ENCODE measurements around the gene EEF1AKMT2.

Gene EEF1AKMT2

GRCh38 chr10:124717911-124718741, 73.6 kb downstream of the EEF1AKMT2 start:
- peak; percentile 80 for DNase-seq

DNA sequence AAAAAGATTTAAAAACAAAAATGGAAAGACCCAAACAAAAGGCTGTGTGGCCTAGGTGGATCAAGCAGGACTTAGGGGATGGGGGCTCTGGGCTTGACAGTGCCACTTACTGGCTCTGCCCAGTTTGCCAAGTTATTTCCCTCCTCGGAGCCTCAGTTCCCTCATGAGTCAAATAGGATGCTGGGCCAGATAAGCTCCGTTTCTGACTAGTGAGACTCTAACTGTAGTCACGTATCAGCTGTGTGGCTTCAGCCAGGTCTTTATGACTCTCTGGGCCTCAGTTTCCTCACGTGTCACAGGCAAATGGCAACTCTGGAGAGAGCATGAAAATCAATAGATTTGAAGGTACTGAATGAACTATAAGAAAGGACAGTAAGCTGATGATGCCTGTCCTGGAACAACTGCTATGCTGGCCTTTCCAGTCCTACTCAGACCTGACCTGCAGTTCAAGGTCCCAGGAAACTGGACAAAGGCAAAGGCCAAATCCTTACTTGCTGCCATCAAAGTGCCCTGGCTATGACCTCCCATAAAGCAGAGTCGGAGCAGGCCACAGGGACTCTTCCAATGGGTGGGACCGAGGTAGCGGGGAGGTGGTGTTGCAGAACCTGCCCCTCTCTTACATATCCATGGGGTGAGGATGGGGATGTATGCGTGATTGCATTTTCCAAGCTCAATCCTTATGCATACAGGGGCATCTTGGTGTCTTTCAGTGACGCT, 74.5 kb downstream of the EEF1AKMT2 start:
- DNase-seq, result no peak

- no peak for DNase-seq
Observed at GRCh38 chr10:124716369-124716768, 75.3 kb downstream of the EEF1AKMT2 start.

GRCh38 chr10:124715439-124715838, 76.2 kb downstream of the EEF1AKMT2 start:
- no peak for DNase-seq

DNA sequence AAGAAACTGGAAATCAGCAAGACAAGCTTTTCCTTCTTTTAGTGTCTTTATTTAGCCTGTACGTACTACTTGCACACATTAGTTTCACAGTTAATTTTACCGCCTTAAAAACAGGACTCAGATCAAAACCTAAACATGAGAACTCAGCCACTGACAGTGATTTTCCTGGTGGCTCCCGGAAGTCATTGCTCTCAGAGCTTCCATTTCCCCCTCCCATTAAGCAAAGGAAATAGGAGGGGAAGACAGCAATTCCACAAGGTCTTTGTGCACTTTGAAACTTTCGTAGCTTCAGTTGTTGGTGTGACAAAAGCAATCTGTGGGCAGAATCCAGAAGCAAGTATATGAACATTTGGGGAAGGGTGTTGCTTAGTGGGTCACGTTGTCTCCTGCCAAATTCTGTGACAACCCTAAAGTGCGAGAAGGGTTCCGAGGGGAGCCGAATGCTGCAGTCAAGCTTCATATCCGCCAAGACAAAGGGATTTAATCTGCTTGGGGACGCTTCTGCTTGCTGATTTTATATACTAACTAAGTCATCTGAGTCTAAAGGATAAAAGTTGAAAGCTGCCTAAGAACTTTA, 77.9 kb downstream of the EEF1AKMT2 start:
- no peak for DNase-seq

DNA sequence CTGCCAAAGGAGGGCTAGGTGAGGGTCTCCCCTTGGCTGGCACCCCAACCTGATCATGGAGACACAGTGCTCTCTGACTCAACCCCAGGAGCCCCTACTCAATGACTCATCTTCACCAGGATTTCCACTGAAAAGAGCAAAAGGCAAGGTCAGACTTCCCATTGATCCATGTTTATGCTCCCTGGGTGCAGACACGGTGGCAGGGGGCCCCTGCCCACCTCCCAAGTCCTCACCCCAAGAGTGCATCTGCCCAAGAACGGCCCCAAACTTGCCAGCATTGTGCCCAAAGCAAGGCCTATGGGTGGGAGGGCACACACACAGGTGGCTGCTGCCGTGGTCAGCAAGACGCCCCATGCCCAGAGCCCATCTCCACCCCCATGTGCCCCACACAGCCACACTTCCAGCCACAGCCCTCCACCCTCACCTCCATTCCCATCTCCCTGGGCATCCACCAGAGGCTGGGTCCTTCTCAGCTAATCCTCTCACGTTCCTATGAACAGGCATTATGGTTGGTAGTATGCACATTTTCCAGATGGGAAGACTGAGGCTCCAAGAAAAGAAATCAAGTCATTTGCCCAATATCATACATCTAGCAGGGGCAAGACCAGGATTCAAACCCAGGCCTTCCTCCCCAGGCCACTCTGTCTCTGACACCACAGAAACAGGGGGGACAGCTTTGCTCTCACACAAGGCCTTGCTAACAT, 78.8 kb downstream of the EEF1AKMT2 start:
- no peak for DNase-seq

DNA sequence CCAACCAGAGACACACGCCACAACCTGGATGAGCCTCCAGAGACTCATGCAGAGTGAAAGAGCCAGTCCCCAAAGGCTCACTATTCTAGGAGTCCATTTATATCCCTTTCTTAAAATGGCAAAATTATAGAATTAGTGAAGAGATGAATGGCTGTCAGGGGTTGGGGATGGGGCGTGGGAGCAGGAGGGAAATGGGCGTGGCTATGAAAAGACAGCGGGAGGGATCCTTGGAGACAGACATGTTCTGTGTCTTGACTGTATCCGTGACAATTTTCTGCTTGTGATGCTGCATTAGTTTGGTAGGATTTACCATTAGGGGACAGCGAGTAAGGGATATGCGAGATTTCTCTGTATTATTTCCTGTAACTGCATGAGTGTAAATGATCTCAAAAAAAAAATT, 80.5 kb downstream of the EEF1AKMT2 start:
- DNase-seq, result no peak

DNA sequence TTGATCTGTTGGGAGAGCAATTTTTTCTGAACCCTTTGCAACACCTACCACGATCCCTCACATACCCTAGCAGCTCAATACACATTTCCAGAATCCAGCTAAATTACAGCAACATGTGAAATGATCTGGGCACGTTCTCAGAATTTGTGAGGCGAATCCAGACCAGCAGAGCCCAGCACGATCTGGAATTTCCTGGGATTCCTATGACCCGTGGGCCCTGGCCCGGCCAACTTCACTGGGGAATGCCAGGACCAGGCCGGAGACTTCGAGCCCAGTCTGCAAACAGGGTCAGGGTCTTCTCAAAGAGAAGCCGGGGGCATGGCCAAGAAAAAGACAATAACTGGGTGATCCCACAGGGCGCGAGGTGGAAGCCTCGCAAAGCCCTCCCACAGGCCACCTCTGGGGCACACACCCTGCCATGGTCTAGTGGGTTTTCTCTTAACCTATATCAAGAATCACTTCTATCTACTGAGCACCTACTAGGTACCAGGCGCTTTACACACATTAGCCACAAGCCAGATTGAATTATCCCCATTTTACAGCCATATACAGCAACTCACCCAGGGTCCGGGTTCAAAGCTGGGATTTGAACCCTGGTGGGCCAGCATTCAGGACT, 81.3 kb downstream of the EEF1AKMT2 start:
- no peak for DNase-seq

DNA sequence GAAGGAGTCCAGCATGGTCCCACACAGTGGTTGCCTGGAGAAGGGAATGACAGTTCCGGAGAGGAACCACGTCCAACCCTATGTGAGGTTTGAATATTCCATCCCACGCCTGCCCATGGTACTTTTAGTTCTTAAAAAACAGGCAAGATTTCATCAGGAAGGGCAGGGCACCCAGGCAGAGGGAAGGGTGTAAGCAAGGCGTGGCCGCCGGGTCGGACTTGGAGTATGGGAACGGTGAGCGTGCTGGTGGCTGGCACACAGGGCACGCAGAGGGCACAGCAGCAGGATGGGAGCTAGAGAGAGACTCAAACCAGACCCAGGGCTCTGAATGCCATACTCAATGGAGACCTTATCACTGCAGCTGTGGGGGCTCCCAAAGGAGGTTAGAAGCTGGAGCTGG, 81.8 kb downstream of the EEF1AKMT2 start:
- no peak for DNase-seq

- DNase-seq, result no peak
Observed at GRCh38 chr10:124708922-124709520, 82.7 kb downstream of the EEF1AKMT2 start.

- no peak for DNase-seq
Observed at GRCh38 chr10:124708246-124708779, 83.4 kb downstream of the EEF1AKMT2 start.

Measured in stimulated activated CD4-positive, alpha-beta T cell treated with anti-CD3 and anti-CD28 coated beads, Interleukin-15, amount 100 ng/mL, for 24 hours (primary cell).